Heart right ventricle (tissue), 16 donors: ENCODE data around the gene ZFYVE21. TPM values are rescaled to one million over a fixed set of nuclear protein-coding genes. Genes with fewer than 3 reads are reported as not detected.

ENCODE experiments used
- ATAC-seq, 8 donors: fragments of 200-7000 bp; cut with Tn5 transposase; one replicate each; pipeline ENCODE4 v1.9.1; 2020; ENCODE audit warnings: mild to moderate bottlenecking in 8 of 8, moderate library complexity in 8 of 8, moderate number of reproducible peaks in 1 of 8
- DNase-seq, 2 donors: peaks; one replicate each; pipeline ENCODE4 v3.0.0-alpha.2; 2020
- H3K27ac ChIP-seq, 10 donors: fragments of 200-600 bp; sonication (generic) in 2 of 10; one replicate each; pipeline versions ENCODE4 v1.5.0 to v1.8.0; 2020 to 2022; ENCODE audit warnings: mild to moderate bottlenecking in 3 of 10
- H3K27me3 ChIP-seq, 7 donors: fragments of 200-600 bp; one replicate each; pipeline ENCODE4 v1.8.0; 2021 to 2022; ENCODE audit warnings: mild to moderate bottlenecking in 2 of 7
- H3K36me3 ChIP-seq, 9 donors: fragments of 200-600 bp; sonication (generic) in 1 of 9; one replicate each; pipeline versions ENCODE4 v1.5.0 to v1.8.0; 2020 to 2022; ENCODE audit warnings: mild to moderate bottlenecking in 2 of 9
- H3K4me1 ChIP-seq, 9 donors: fragments of 200-600 bp; sonication (generic) in 1 of 9; one replicate each; pipeline versions ENCODE4 v1.5.0 to v1.8.0; 2020 to 2022; ENCODE audit warnings: mild to moderate bottlenecking in 4 of 9
- H3K4me3 ChIP-seq, 10 donors: fragments of 200-600 bp; sonication (generic) in 2 of 10; one replicate each; pipeline versions ENCODE4 v1.5.0 to v1.8.0; 2020 to 2022; ENCODE audit warnings: mild to moderate bottlenecking in 7 of 10, moderate library complexity in 2 of 10
- H3K9me3 ChIP-seq, 11 donors: fragments of 200-600 bp in 10 of 11; sonication (generic) in 2 of 11; one replicate each; pipeline versions ENCODE4 v1.5.0 to v1.8.0; 2013 to 2022; ENCODE audit warnings: mild to moderate bottlenecking in 2 of 11, control low read depth in 1 of 11, moderate library complexity in 1 of 11
- WGBS, 2 donors: extraction: QIAGEN DNeasy Blood & Tissue Kit; methylation state at CpG; one replicate each; pipeline ENCODE4 v1.1.7; 2013; ENCODE audit warnings: inconsistent platforms in 1 of 2; 5-methylcytosine and 5-hydroxymethylcytosine counted together
- intact Hi-C, 10 donors: fragments of 100-400 bp; cut with DNase I; formaldehyde crosslinking; loops; one replicate each; pipeline versions ENCODE4 v1.11.1 to v1.14.2; 2022
- polyA plus RNA-seq, 2 donors: library from polyadenylated mRNA; stranded (reverse); fragments of 200-250 nt; gene quantifications; one replicate each; pipeline ENCODE4 v1.2.3, GENCODE V29; 2013
- total RNA-seq, 10 donors: library from RNA; stranded (reverse); fragmentation: NEBNext Ultra II Directional in 3 of 10; extraction: Animal tissue kit (Norgen Biotek cat#: 25700) in 3 of 10; gene quantifications; one replicate each; pipeline versions ENCODE4 v1.2.1 to v1.2.4, GENCODE V29; 2021 to 2023
- TF ChIP-seq, protein P1 (sequence below), 9 donors: fragments of 200-600 bp; sonication (generic) in 2 of 9; IDR thresholded peaks; one replicate each; pipeline versions ENCODE4 v1.5.0 to v1.8.0; 2021 to 2022; ENCODE audit warnings: antibody characterized with exemption in 9 of 9, mild to moderate bottlenecking in 5 of 9, moderate library complexity in 1 of 9
- donor health status: Arrhythmogenic right ventricular cardiomyopathy.
- donor health status: ischemic (EF 13 %, LVEDD 7.1; RV severe dilation, severe dysfunction).
- donor health status: healthy with polysubstance abuse.
- donor health status: DM: no; HTN: yes; CAD: no.
- donor health status: DM: no; HTN: no; CAD: no.
- donor health status: ischemic (EF 25% LVEDD 6.9; RV normal size, moderate dysfunction).
- donor health status: ischemic (EF 25% LVEDD 5.7; RV mildly dilated, moderate dysfunction).
- donor health status: healthy.
- donor health status: DM: yes; HTN: yes; CAD: no.
- donor health status: Ischemic cardiomyopathy.
- donor health status: ischemic (EF 35%, LVEDD 5.7; RV mildly dilated, moderate dysfunction).
- donor health status: nonischemic (EF 11% LVEDD 7.7; RV severe dilation, severe dysfunction).
- donor health status: DM: yes; HTN: yes; CAD: no.
- donor health status: PGD.
- donor health status: ischemic (EF 29% LVEDD 5.4; RV normal size, mild dysfunction).
- donor health status: nonischemic (EF 23%, LVEDD 6.1; RV moderate dilation, normal function).

The ZFYVE21 gene
- total and polyA plus RNA-seq, 12 donors, result 43.5 to 88.8 (median 54.5) TPM

- WGBS, 2 donors, result 89 to 90% methylated on average over 10 of the region's 10 CpGs
- Histone ChIP-seq H3K27ac (no peak overlapping the region), H3K27me3 (no peaks in the 10 kb centered on the region), H3K9me3 (no peaks in the 10 kb centered on the region), H3K4me1 (peaks cover 0 to 6% (median 0%) of the 10 kb centered on the region in 9 donors), H3K4me3 (no peak overlapping the region), H3K36me3 (peaks cover 0 to 100% (median 25%) of the 10 kb centered on the region in 9 donors)
- TF ChIP-seq, protein P1, sequence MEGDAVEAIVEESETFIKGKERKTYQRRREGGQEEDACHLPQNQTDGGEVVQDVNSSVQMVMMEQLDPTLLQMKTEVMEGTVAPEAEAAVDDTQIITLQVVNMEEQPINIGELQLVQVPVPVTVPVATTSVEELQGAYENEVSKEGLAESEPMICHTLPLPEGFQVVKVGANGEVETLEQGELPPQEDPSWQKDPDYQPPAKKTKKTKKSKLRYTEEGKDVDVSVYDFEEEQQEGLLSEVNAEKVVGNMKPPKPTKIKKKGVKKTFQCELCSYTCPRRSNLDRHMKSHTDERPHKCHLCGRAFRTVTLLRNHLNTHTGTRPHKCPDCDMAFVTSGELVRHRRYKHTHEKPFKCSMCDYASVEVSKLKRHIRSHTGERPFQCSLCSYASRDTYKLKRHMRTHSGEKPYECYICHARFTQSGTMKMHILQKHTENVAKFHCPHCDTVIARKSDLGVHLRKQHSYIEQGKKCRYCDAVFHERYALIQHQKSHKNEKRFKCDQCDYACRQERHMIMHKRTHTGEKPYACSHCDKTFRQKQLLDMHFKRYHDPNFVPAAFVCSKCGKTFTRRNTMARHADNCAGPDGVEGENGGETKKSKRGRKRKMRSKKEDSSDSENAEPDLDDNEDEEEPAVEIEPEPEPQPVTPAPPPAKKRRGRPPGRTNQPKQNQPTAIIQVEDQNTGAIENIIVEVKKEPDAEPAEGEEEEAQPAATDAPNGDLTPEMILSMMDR (IDR thresholded peaks at IDR 0.05), result no peak
- DNase-seq (no peak), ATAC-seq (peak in 2 of 8 donors; percentile 5 to 31)
- intact Hi-C loops, result no loop called here
Measured at GRCh38 chr14:103746701-103747100, 31.1 kb downstream of the ZFYVE21 start.

- WGBS, 2 donors, result 75 to 78% methylated on average over 5 of the region's 5 CpGs
- TF ChIP-seq, protein P1 (IDR thresholded peaks at IDR 0.05), result no peak
- DNase-seq (no peak), ATAC-seq (peak in 3 of 8 donors; percentile 15 to 43 (median 25))
- Histone ChIP-seq H3K27ac (no peak overlapping the region), H3K4me1 (no peaks in the 10 kb centered on the region), H3K9me3 (no peaks in the 10 kb centered on the region), H3K27me3 (no peaks in the 10 kb centered on the region), H3K36me3 (peaks cover 0 to 100% (median 35%) of the 10 kb centered on the region in 9 donors), H3K4me3 (no peak overlapping the region)
- intact Hi-C loops, result no loop called here
Measured at GRCh38 chr14:103748534-103748857, 32.9 kb downstream of the ZFYVE21 start.

- DNase-seq (no peak), ATAC-seq (no peak)
- Histone ChIP-seq H3K27ac (no peak overlapping the region), H3K27me3 (no peaks in the 10 kb centered on the region), H3K4me1 (no peaks in the 10 kb centered on the region), H3K9me3 (no peaks in the 10 kb centered on the region), H3K36me3 (peaks cover 0 to 100% (median 34%) of the 10 kb centered on the region in 9 donors), H3K4me3 (no peak overlapping the region)
- intact Hi-C loops, result no loop called here
- 90 to 92% methylated on average over 5 of the region's 5 CpGs for WGBS, 2 donors
- TF ChIP-seq, protein P1 (IDR thresholded peaks at IDR 0.05), result no peak
Measured at GRCh38 chr14:103749452-103749851, 33.8 kb downstream of the ZFYVE21 start.

DNA sequence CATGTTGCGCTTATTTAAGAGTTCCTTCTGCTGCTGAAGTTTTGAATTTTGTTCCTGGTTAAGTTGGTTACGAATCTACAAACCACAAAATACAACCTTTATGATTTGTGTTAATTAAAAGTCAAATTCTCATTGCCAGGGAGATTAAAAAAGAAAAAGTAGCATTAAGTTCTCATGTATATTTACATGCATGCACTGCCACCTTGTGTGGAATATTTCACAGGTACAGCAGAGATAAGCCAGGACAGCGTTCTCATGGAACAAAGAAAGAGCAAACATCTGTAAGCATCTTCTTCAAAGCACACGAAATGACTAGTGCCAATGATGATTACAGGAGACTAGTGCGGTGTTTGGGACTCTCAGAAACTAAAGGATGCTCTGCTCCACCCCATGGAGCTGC is 34.2 kb downstream of the ZFYVE21 start:
- TF ChIP-seq, protein P1 (IDR thresholded peaks at IDR 0.05), result peak in 1 of 9 donors; percentile 9
- Histone ChIP-seq H3K36me3 (peaks cover 0 to 100% (median 34%) of the 10 kb centered on the region in 9 donors), H3K27ac (no peak overlapping the region), H3K27me3 (no peaks in the 10 kb centered on the region), H3K4me1 (no peaks in the 10 kb centered on the region), H3K4me3 (no peak overlapping the region), H3K9me3 (no peaks in the 10 kb centered on the region)
- 86 to 88% methylated on average over 5 of the region's 5 CpGs for WGBS, 2 donors
- DNase-seq, result no peak
- no peak for ATAC-seq
- intact Hi-C loops, result no loop called here
